NB4 (cell line): ENCODE results near the gene RAB13.

Source experiments
- CTCF ChIP-seq: IDR thresholded peaks from one replicate; pipeline ENCODE4 v1.5.1; 2012; ENCODE audit warnings: low read depth, low read length
- MYC ChIP-seq: IDR thresholded peaks from 2 replicates; pipeline ENCODE4 v1.6.1; 2011; ENCODE audit warnings: low read depth, low read length
- POLR2A ChIP-seq: IDR thresholded peaks from 2 replicates; pipeline ENCODE4 v1.6.1; 2011; ENCODE audit warnings: mild to moderate bottlenecking; ENCODE audit not compliant: insufficient read length; ENCODE audit errors: extremely low read depth

DNA sequence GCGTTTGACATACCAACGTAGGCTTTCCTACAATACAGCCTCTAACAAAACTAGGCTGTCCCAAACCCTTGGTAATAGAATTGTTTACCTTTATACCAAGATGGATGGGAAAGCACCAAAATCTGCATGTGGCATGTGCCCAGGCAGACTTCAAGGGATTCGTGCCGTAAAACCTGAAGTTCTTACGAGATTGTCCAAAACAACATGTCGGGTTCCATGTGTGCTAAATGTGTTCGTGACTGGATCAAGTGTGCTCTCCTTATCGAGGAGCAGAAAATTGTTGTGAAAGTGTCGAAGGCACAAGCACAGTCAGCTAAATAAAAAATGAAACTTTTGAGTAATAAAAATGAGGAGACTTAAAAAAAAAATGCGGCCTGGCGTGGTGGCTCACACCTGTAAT is 9.5 kb upstream of the RAB13 start:
- TF ChIP-seq POLR2A, result no peak
- no peak for TF ChIP-seq CTCF
- no peak for TF ChIP-seq MYC
